Measurements from ENCODE around the gene PRKAR1B.

Gene PRKAR1B

DNA sequence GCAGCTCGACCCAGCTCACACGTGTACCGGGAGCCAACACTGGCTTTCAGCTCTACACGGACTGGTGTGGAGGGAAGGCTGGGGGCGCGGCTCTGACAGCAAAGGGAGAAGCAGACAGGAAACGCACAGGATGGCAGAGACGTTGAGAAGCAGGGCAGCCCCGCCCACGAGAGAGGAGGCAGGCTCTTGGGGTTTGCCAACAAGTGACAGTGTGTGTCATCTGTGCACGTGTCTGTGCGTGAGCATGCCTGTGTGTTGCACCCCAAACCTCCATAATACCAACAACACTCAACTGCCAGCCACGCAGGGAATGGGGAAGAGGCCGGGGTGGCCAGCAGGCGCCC lies 143.0 kb downstream of the PRKAR1B start:
- peak; percentile 13 to 18 for DNase-seq

DNA sequence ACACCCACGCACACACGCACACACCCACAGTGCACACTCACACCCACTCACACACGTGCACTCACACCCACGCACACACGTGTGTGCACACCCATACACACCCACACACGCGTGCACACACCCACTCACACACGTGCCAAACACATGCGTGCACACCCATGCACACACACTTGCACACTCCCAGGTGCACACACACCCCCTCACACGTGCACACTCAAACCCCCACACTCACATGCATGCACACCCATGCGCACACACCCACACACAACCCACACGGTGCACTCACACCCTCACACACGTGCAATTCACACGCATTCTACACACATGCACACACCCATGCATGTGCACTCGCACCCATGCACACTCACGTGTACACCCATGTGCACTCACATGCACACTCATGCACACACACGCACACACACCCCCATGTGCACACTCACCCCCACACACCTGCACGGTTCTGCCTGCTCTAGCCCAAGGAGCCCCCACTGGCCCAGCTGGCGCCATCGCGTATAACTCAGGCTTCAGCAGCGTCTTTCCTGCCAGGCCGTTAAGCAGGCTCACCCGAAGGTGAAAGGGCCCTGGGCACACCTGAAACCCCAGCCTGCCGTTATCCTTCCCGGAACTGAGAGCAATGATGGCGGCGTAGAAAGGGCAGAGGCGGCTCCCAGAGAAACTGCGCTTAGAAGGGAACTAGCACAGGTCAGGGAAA lies 143.5 kb downstream of the PRKAR1B start:
- no peak for DNase-seq

DNA sequence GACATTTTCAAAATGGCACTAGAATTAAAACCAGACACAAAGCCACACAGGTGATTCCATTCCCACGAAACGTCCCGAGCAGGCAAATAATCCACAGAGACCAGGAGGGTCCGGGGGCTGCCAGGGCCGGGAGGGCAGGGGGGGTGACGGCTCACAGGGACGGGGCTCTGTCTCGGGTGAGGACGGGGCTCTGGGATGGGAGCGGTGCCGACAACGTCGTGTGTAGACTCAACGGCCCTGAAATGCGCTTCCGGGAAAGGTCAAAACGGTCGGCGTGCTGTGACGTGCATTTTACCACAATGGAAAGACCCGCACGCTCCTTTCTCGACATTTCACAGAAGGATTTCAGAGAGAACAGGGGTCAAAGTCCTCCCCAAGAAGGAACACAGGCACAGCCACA lies 144.2 kb downstream of the PRKAR1B start:
- no peak for DNase-seq

DNA sequence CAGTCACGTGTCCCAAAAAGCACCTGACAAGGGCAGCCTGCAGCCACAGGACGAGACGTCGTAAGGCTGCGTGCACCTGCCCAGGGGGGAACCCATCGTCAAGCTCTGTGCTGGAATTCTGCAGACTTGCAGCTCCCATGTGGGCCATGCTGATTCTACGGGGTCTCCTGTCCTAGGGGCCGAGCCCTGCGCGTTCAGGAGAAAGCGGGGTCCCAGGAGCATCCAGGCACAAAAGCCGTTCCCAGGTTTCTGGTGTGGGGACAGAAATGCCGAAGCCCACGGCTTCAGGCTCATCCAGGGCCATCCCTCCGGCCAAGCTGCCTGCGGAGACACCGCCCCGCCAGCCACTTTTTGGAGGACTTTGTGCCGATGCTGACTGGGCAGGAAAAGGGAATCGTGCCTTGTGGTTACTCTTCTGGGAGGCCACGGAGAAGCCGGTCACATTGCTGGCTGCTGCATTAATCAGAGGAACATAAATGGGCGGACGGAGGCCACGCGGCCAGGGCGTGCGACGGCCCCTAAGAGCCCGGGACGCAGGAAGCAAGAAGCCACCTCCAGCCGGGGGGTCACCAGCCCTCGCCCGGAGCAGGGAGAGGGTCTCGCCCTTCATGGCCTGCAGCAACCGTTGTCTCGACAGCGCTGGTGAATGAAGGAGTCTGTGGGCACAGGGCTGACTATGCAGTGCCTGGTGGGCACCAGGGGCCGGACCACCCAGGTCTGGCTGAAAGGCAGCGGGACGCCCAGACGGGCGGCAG lies 144.8 kb downstream of the PRKAR1B start:
- DNase-seq, result no peak

DNA sequence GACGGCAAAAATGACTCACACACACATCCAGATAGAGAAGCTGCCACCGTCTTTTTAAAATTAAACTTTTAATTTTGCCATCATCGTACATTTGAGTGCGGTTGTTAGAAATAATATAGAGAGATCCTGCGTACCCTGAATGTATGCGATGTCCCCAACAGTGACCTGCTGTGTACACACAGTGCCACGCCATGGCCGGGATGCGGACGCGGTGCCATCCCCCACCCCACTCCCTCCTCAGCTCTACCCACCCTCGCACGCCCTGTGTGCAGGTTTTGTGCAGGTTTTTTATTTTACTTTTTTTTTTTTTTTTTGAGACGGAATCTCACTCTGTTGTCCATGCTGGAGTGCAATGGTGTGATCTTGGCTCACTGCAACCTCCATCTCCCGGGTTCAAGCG lies 148.7 kb downstream of the PRKAR1B start:
- no peak for DNase-seq

DNA sequence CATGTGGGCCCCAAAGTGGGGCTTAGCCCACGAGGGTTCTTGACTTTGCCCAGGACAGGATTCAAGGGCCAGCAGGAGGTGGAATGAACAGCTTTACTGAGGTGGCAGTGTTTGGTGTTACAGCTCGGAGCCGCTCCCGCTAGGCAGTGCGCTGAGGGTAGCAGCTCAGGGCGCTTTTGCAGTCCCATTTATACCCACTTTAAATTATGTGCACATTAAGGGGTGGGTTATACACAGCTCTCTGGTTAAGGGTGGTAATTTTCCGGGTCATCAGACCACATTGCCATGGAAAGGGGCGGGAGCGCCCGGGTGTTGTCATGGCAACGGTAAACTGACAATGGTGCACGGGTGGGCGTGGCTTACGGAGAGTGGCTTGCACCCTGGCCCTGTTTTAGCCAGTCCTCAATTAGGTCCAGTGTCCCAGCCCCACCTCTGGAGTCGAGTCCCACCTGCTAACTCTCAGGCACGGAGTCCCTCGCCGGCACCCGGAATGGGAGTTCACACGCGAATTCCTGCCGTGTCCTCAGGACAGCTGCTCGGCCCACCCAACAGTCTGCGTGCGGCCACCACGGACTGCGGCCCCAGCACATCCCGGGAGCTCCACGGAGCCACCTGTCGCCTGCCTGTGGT lies 149.2 kb downstream of the PRKAR1B start:
- no peak for DNase-seq

DNA sequence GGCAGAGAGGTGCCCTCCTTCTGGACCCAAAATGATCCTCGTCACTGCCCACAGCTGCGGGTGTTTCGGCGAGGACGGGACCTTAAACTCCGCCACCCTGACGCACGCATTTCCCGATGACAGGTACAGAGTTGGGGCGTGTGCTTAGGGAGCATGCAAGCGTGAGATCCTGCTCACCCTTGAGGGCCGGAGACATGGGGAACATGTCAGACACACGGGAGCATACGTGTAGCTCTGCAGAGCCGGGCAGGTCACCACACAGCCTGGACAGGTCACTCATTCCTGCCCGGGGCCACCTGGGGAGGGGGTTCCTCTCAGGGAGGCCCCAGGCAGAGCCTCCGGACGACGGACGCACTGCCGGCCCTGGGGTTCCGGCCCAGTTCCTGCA lies 149.8 kb downstream of the PRKAR1B start:
- DNase-seq, result no peak

DNA sequence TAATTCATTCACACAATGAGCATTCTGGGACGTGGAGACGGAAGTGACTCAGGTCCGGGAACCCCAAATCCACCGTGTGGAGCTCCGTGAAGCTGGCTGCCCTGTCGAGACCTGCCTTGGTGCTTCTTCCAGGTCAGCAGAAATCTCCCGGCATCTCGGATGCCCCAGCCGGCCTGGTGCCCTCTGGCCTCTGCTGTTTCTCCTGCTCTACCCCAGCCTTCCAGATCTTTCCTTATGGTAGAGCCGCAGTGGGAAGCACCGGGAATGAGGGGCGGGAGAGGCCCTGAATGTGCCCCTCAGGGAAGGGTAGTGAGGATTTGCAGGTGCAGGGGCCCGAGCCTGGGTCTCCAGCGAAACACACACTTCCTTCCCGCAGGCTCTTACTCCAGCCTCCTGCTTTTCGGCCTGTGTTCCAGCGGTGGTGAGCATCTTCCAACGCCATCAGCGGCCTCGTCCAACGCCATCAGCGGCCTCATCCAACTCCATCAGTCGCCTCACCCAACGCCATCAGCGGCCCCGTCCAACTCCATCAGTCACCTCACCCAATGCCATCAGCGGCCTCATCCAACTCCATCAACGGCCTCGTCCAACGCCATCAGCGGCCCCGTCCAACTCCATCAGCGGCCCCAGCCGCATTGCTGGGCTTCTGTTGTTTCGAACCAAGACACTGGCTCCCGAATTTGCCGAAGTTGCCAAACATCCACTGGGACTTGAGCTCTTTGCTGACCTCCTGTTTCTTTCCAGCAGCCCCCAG lies 150.4 kb downstream of the PRKAR1B start:
- no peak for DNase-seq

DNA sequence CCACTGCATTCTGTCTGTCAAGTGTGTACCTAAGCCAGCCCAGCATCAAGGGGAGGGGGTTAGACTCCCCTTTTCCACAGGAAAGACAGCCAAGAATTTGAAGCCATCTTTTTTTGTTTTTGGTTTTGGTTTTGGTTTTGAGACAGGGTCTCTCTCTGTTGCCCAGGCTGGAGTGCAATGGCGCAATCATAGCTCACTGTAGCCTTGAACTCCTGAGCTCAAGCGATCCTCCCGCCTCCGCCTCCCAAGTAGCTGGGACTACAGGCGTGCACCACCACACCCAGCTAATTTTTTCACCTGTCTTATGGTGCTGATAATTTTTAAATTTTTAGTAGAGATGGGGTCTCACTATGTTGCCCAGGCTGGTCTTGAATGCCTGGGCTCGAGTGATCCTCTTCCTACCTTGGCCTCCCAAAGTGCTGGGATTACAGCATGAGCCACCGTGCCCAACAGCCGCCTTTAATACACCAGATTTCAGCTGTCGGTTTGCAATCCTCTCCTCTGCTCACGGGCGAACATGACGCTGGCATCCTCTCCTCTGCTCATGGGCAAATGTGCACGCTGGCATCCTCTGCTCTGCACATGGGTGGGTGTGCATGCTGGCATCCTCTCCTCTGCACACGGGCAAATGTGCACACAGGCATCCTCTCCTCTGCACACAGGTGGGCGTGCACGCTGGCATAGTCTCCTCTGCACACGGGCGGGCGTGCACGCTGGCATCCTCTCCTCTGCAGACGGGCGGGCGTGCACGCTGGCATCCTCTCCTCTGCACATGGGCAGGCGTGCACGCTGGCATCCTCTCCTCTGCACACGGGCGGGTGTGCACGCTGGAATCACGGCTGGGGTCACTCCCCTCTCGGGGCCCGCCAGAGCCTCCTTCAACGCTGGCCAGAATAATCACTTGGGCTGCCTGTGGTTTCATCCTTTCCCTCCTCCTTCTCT lies 151.4 kb downstream of the PRKAR1B start:
- DNase-seq, result no peak

DNA sequence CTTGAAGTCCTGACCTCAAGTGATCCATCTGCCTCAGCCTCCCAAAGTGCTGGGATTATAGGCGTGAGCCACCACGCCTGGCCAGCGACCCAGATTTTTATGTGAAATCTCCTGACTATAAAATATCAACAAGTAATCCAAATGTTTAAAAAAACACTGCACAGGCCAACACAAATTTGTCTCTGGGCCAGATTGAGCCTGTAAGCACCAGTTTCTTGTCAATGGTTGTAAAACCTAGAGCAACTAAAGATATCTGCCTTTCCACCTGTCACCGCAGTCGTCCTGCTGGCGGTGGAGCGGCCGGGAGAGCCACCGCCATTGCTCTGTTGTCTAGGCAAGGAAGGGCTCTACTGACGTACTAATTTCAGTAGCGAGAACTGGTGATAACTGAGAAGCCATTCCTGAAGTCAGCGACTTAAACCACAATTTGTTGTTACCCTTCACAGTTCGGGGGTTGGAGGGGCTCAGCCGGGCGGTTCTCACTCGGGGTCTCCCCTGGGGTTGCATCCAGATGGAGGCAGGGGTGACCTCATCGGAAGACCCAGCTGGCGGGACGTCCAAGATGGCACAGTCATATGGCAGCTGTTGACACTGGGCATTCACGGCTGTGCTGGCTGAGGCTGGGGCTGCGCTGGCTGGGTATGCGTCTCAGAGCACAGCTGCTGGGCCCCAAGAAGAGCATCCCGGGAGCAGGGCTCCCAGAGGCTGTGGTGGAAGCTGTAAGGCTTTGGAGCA lies 152.3 kb downstream of the PRKAR1B start:
- DNase-seq, result no peak

DNA sequence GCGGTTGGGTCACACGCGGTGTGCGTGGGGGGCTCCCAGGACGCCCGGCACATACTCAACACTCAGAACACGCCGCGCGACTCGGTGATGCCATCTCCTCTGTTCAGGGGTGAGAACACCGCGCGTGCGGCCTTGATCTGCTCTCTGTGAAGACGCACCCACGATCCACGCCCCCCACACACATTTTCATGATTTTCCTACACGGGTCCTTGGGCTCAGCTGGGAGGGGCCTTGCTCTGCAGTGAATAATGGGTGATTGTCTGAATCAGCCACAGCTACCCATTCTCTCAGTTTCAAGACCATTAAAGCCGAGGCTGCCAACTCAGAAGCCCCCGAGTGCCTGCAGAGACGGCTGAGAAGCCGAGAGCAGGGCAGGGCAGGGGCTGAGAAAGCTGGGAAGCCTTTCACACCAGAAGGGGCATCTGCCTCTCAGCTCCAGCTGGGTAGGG lies 153.1 kb downstream of the PRKAR1B start:
- no peak for DNase-seq

DNA sequence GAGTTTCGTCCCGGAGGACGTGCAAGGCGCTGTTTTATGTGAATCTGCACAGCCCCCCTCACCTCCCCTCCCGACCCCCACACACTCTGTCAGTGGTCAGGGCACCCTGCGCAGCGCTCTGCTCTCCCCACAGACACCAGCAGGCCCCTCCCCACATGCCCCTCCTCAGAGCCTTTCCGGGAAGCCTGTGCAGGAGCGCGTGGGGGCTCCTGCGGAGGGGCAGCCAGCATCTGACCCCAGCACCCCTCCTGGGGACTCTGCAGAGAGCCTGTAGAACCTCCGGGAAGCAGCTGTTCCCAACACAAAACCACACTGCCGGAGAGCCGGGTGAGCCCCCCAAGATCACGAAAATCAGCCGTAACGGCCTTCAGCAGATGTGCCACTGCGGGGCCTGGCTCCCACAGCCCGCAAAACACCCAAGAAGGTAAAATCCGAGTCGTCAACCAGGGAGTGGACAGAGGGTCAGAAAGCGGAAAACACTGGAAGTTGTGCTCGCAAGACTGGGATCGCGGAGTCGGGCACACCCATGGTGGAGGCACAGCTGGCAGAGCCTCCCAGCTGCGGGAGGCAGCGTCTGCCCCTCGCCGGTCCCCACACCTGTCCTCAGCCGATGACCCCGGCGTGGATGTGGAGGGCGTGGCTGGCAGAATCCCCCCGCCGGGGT lies 153.7 kb downstream of the PRKAR1B start:
- DNase-seq, result no peak

DNA sequence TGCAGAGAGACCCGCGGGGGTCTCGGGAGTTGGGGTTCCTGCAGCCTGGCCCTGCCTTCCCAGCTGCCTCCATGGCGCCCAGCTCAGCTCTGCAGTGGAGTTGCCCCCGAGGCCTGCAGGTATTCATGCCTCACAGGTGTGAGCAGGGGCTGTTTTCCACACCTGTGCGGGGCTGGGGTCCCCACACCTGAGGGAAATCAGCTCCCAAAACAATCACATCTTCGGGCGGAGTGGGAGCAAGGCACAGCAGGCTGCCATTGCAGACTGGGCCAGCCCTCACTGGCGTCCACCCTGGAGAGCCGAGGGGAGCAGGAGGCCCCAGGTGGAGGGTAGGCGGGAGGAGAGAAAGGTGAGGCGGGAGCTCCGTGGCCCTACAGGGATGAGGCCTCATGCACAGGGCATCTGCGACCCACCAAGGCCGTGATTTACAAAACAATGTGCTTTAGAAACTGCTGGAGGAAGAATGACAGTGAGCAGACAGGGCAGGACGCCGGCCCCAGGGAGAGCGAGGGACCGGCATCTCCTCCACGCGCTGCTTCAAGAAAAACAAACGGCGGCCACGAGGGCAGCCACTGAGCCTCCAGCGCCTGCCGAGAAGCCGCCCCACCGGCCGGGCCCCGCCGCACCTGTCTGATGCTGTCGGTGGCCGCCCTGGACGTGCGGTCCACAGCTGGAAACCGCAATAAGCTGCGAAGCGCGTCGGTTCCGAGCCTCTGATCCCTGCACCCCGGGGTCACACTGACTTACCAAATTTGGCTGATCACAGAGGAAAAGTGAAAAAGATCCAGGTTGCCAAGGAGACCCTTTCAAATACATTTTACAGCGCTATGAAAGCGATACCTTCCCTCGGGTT lies 154.4 kb downstream of the PRKAR1B start:
- DNase-seq, result no peak

DNA sequence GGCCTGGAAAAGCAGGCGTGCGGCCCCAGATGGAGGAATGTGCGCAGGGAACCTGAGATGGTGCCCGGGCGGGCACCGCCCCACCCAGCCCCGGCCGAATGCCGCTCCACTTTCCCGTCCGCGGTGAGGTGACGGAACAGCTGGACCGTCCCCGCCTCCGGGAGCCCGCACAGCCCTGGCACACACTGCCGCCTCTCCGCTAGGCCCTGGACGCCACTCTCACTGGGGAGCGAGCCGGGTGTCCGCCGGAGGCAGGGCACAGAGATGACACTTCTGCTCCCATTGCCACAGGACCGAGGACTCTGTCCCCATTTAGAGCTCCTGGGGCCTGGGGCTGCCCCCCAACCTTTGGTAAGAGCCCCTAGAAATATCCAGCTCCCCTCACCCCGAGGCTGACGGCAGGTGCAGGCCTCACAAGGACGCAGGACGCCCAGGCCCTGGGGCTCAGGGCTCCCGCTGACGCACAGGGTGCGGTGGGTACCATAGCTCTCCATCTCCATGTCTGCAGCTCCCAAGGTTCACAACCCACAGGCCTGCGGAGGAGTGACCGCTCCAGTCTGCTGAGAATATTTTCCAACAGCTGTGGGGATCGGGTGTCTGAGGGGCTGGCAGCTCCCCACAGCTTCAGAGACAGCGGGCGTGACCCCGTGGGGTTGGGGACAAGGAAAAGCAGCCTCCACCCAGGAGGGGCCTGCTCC lies 155.2 kb downstream of the PRKAR1B start:
- no peak for DNase-seq

DNA sequence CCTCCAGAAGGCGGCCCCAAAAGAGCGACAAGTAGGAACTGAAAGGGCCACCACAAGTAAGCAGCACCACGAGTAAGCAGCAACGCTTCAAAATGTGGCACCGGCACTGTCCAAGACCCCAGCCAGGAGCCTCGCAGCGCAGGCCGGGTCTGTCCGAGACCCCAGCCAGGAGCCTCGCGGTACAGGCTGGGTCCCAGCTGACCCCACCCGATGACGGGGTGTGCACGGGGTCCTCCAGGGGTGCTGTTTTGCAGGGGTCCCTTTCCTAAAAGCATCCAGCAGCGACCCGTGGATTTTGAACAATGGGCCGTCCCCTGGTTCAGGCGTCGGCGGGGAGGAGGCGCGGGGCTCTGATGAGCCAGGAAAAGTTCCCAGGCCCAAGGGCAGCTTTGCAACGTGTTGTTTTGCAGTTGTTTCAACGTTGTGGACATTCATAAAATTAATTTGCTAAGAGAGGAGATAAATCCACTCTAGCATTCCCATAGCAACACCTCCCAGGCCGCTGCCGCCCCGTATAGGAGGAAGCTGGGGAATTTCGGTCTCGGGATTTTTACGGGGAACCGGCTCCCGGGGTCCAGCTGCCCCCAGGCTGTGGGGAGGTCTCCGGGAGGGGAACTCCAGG lies 155.9 kb downstream of the PRKAR1B start:
- DNase-seq, result no peak

DNA sequence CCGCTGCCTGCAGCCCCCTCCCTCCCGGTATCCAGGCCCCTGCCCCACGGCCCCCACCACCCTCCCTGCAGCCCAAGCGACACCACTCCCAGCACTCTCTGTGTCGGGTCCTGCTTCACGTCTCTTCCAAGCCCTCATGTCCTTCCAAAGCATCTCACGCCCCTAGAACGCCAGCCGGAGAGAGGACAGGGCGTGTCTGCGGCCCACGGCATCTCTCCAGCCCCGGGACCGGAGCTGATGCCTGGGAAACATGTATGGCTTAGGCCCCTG lies 156.3 kb downstream of the PRKAR1B start:
- DNase-seq, result no peak

DNA sequence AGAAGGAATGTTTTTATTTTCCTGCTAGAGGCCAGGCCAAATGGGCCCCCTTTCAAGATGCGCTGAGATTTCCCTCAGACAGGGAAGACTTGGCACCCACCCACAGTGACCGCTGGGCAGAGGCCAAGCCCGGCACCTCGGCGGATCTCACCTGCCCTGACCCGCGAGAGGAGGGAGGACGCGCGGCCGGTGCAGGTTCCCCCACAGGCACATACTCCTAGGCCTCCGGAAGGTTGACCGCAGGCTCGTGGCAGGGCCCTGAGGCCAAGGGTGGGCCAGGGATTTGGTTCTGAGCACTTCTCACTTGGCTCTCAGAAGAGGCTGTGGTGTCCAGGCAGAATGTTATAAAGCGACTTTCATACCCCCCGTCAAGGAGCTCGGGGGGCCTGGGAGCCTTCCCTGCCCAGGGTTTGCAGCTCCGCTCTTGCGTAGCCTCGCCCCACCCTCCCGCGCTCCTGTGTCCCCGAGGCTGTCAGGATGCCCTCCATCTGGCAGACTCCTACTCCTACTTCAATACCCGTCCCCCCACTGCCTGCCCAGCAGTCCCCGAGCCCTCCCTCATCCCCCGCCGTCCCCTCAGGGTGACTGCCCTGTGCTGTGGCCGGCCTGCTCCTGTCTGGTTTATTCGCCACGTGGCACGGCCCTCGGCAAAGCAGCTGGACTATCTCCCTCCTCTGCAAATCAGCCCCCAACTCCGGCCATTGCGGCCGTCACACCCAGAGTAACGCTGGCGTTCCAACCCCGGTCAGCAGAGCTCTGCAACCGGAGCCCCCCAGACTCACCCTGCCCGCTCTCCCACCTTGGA lies 156.9 kb downstream of the PRKAR1B start:
- no peak for DNase-seq
